BLaER1 treated with 17β-estradiol and CSF1 and Interleukin-3, amounts not matched to agents 10 nM and 100 nM (cell line): Measurements from ENCODE around the gene SACM1L.
A peak's percentile ranks its signal among the peaks of the same experiment; 100 is the strongest.
"Not testable (repeated sequence)": the region's sequence is repeated elsewhere in the genome, so short reads cannot be mapped to it uniquely, and the experiment has no call there.

Experiments
- H3K27ac ChIP-seq, 11 experiments: shearing (Covaris generic); formaldehyde crosslinking; 2 replicates each; pipeline ENCODE4 v1.8.1; 2022
- H3K27me3 ChIP-seq, 11 experiments: shearing (Covaris generic); formaldehyde crosslinking; 2 replicates each; pipeline ENCODE4 v1.8.1; 2022
- H3K36me3 ChIP-seq, 11 experiments: shearing (Covaris generic); formaldehyde crosslinking; 2 replicates each; pipeline ENCODE4 v1.8.1; 2022
- H3K4me1 ChIP-seq, 10 experiments: shearing (Covaris generic); formaldehyde crosslinking; 2 replicates each; pipeline ENCODE4 v1.8.1; 2022
- H3K4me2 ChIP-seq, 11 experiments: shearing (Covaris generic); formaldehyde crosslinking; 2 replicates each; pipeline ENCODE4 v1.8.1; 2022
- H3K4me3 ChIP-seq, 10 experiments: shearing (Covaris generic); formaldehyde crosslinking; 2 replicates each; pipeline ENCODE4 v1.8.1; 2022
- H3K9ac ChIP-seq, 11 experiments: shearing (Covaris generic); formaldehyde crosslinking; 2 replicates each; pipeline ENCODE4 v1.8.1; 2022
- H3K9me3 ChIP-seq, 11 experiments: shearing (Covaris generic); formaldehyde crosslinking; replicated peaks in 1 of 11; 2 replicates each; pipeline ENCODE4 v1.8.1; 2022
- H4K20me1 ChIP-seq, 11 experiments: shearing (Covaris generic); formaldehyde crosslinking; 2 replicates each; pipeline ENCODE4 v1.8.1; 2022
- Cebpa-rat ChIP-seq, 11 experiments: shearing (Covaris generic); IDR thresholded peaks; 2 replicates each; pipeline ENCODE4 v1.8.1; 2022

The SACM1L gene

GRCh38 chr3:45742461-45743089, 53.4 kb downstream of the SACM1L start:
- H4K20me1 ChIP-seq: peaks cover 0 to 17% (median 3%) of the 10 kb centered on the region in 11 experiments; a peak in 9 of 22 replicates
- no peak overlapping the region for H3K27ac ChIP-seq
- no peaks in the 10 kb centered on the region for H3K27me3 ChIP-seq
- no peak overlapping the region for H3K4me3 ChIP-seq
- peaks cover 81 to 100% (median 95%) of the 10 kb centered on the region in 11 experiments for H3K36me3 ChIP-seq
- H3K9me3 ChIP-seq: peaks cover 0 to 17% (median 10%) of the 10 kb centered on the region in 11 experiments; a peak in 15 of 22 replicates
- peak overlapping the region in 8 of 11 experiments; percentile 40 to 76 (median 62); a peak in 12 of 22 replicates for H3K4me2 ChIP-seq
- peaks cover 14 to 20% (median 16%) of the 10 kb centered on the region in 10 experiments for H3K4me1 ChIP-seq
- no peak for TF ChIP-seq Cebpa-rat (IDR thresholded peaks at IDR 0.05)
- H3K9ac ChIP-seq: no peak overlapping the region

GRCh38 chr3:45746165-45746776, 57.1 kb downstream of the SACM1L start:
- peaks cover 10 to 15% (median 12%) of the 10 kb centered on the region in 10 experiments for H3K4me1 ChIP-seq

GRCh38 chr3:45746777-45747622, 57.8 kb downstream of the SACM1L start:
- TF ChIP-seq Cebpa-rat (IDR thresholded peaks at IDR 0.05): no peak
- peaks cover 53 to 67% (median 59%) of the 10 kb centered on the region in 11 experiments for H3K36me3 ChIP-seq
- H3K4me3 ChIP-seq: no peak overlapping the region
- peaks cover 0 to 22% (median 0%) of the 10 kb centered on the region in 11 experiments; a peak in 5 of 22 replicates for H4K20me1 ChIP-seq
- no peak overlapping the region for H3K4me2 ChIP-seq
- no peak overlapping the region for H3K27ac ChIP-seq
- H3K4me1 ChIP-seq: peaks cover 2 to 8% (median 4%) of the 10 kb centered on the region in 10 experiments
- peaks cover 0 to 32% (median 21%) of the 10 kb centered on the region in 11 experiments; a peak in 16 of 22 replicates for H3K9me3 ChIP-seq
- no peak overlapping the region for H3K9ac ChIP-seq
- no peaks in the 10 kb centered on the region for H3K27me3 ChIP-seq

More at GRCh38 chr3:45746165-45746776, 57.1 kb downstream of the SACM1L start:
- Histone ChIP-seq H3K9ac (no peak overlapping the region), H3K4me3 (no peak overlapping the region), H3K27ac (no peak overlapping the region), H4K20me1 (peaks cover 0 to 22% (median 0%) of the 10 kb centered on the region in 11 experiments; a peak in 7 of 22 replicates), H3K4me2 (no peak overlapping the region), H3K36me3 (peaks cover 53 to 74% (median 66%) of the 10 kb centered on the region in 11 experiments), H3K27me3 (no peaks in the 10 kb centered on the region), H3K9me3 (peaks cover 0 to 32% (median 21%) of the 10 kb centered on the region in 11 experiments; a peak in 16 of 22 replicates)
- no peak for TF ChIP-seq Cebpa-rat (IDR thresholded peaks at IDR 0.05)

- peaks cover 47 to 57% (median 51%) of the 10 kb centered on the region in 11 experiments for H3K36me3 ChIP-seq
- peaks cover 0 to 4% (median 0%) of the 10 kb centered on the region in 10 experiments; a peak in 1 of 20 replicates for H3K4me1 ChIP-seq
- no peak overlapping the region for H3K9ac ChIP-seq
- no peaks in the 10 kb centered on the region for H3K27me3 ChIP-seq
- TF ChIP-seq Cebpa-rat (IDR thresholded peaks at IDR 0.05): no peak
- H3K4me2 ChIP-seq: no peak overlapping the region
- H3K9me3 ChIP-seq: peaks cover 0 to 32% (median 21%) of the 10 kb centered on the region in 11 experiments; a peak in 16 of 22 replicates
- peaks cover 0 to 22% (median 0%) of the 10 kb centered on the region in 11 experiments; a peak in 3 of 22 replicates for H4K20me1 ChIP-seq
- H3K27ac ChIP-seq: no peak overlapping the region
- H3K4me3 ChIP-seq: no peak overlapping the region
These were observed 58.9 kb downstream of the SACM1L start for GRCh38 chr3:45748068-45748467.

GRCh38 chr3:45749036-45749600, 59.9 kb downstream of the SACM1L start:
- not testable (repeated sequence) for H3K4me2 ChIP-seq, H3K9ac ChIP-seq, H3K4me3 ChIP-seq, H3K4me1 ChIP-seq, H3K27ac ChIP-seq, H3K27me3 ChIP-seq
- Histone ChIP-seq H3K36me3 (peaks cover 37 to 47% (median 41%) of the 10 kb centered on the region in 11 experiments), H4K20me1 (peaks cover 0 to 22% (median 0%) of the 10 kb centered on the region in 11 experiments; a peak in 3 of 22 replicates), H3K9me3 (peaks cover 0 to 32% (median 21%) of the 10 kb centered on the region in 11 experiments; a peak in 16 of 22 replicates)

- H3K4me1 ChIP-seq: peaks cover 0 to 4% (median 0%) of the 10 kb centered on the region in 10 experiments; a peak in 1 of 20 replicates
- TF ChIP-seq Cebpa-rat (IDR thresholded peaks at IDR 0.05): no peak
- no peak overlapping the region for H3K4me3 ChIP-seq
These were observed 60.7 kb downstream of the SACM1L start for GRCh38 chr3:45749880-45750279.

GRCh38 chr3:45751537-45752242, 62.5 kb downstream of the SACM1L start:
- TF ChIP-seq Cebpa-rat (IDR thresholded peaks at IDR 0.05): no peak

More at GRCh38 chr3:45749880-45750279, 60.7 kb downstream of the SACM1L start:
- no peak overlapping the region for H3K9ac ChIP-seq
- H3K9me3 ChIP-seq: peaks cover 0 to 32% (median 21%) of the 10 kb centered on the region in 11 experiments; a peak in 16 of 22 replicates
- H3K27ac ChIP-seq: no peak overlapping the region
- H3K36me3 ChIP-seq: peaks cover 33 to 39% (median 34%) of the 10 kb centered on the region in 11 experiments
- peaks cover 0 to 22% (median 0%) of the 10 kb centered on the region in 11 experiments; a peak in 3 of 22 replicates for H4K20me1 ChIP-seq
- H3K27me3 ChIP-seq: no peaks in the 10 kb centered on the region
- no peak overlapping the region for H3K4me2 ChIP-seq

More at GRCh38 chr3:45751537-45752242, 62.5 kb downstream of the SACM1L start:
- no peak overlapping the region for H3K4me2 ChIP-seq
- peaks cover 0 to 4% (median 0%) of the 10 kb centered on the region in 10 experiments; a peak in 1 of 20 replicates for H3K4me1 ChIP-seq
- H3K27ac ChIP-seq: no peak overlapping the region
- no peak overlapping the region for H3K9ac ChIP-seq
- no peak overlapping the region for H3K4me3 ChIP-seq
- H3K36me3 ChIP-seq: peaks cover 15 to 21% (median 16%) of the 10 kb centered on the region in 11 experiments
- H3K27me3 ChIP-seq: no peaks in the 10 kb centered on the region
- peaks cover 0 to 14% (median 0%) of the 10 kb centered on the region in 11 experiments; a peak in 3 of 22 replicates for H4K20me1 ChIP-seq
- peaks cover 0 to 23% (median 18%) of the 10 kb centered on the region in 11 experiments; a peak in 16 of 22 replicates for H3K9me3 ChIP-seq
